Suprapubic skin (tissue), 4 donors: ENCODE results near the gene BTF3L4. TPM values are rescaled to one million over a fixed set of nuclear protein-coding genes. Genes with fewer than 3 reads are reported as not detected.
A peak's percentile ranks its signal among the peaks of the same experiment; 100 is the strongest.

Source experiments
- DNase-seq, 2 donors: peaks; one replicate each; pipeline ENCODE4 v3.0.0-alpha.2; 2019; ENCODE audit warnings: low spot score in 2 of 2
- H3K27ac ChIP-seq: fragments of 200-600 bp; sonication (generic); one replicate; pipeline ENCODE4 v1.5.1; 2019
- H3K27me3 ChIP-seq: fragments of 200-600 bp; sonication (generic); one replicate; pipeline ENCODE4 v1.5.1; 2019
- H3K36me3 ChIP-seq: fragments of 200-600 bp; sonication (generic); one replicate; pipeline ENCODE4 v1.5.1; 2019
- H3K4me1 ChIP-seq: fragments of 200-600 bp; sonication (generic); one replicate; pipeline ENCODE4 v1.5.1; 2019
- H3K4me3 ChIP-seq: fragments of 200-600 bp; sonication (generic); one replicate; pipeline ENCODE4 v1.5.1; 2019; ENCODE audit warnings: mild to moderate bottlenecking
- H3K9me3 ChIP-seq: fragments of 200-600 bp; sonication (generic); one replicate; pipeline ENCODE4 v1.5.1; 2019
- EP300 ChIP-seq: sonication (generic); formaldehyde crosslinking; IDR thresholded peaks from one replicate; pipeline ENCODE4 v1.6.1; 2017; ENCODE audit warnings: antibody characterized with exemption
- POLR2A ChIP-seq, 2 donors: fragments of 450-650 bp; IDR thresholded peaks; one replicate each; pipeline ENCODE4 v1.6.1; 2017; ENCODE audit warnings: antibody characterized with exemption in 2 of 2, mild to moderate bottlenecking in 2 of 2, moderate library complexity in 2 of 2
- POLR2AphosphoS5 ChIP-seq, 3 donors: sonication (generic); formaldehyde crosslinking; IDR thresholded peaks; one replicate each; pipeline ENCODE4 v1.6.1; 2017; ENCODE audit warnings: antibody characterized with exemption in 3 of 3
- WGBS: methylation state at CpG from one replicate; pipeline ENCODE4 v1.1.5; 2018; 5-methylcytosine and 5-hydroxymethylcytosine counted together
- total RNA-seq, 4 donors: library from RNA; depleted of rRNA; stranded (reverse); fragments of >200 nt; gene quantifications; one replicate each; pipeline ENCODE4 v1.1.0, GENCODE V29; 2016
- TF ChIP-seq, protein P1 (sequence below), 2 donors: fragments of 200-600 bp in 1 of 2; fragments of 450-650 bp in 1 of 2; sonication (generic) in 1 of 2; IDR thresholded peaks; one replicate each; pipeline ENCODE4 v1.5.1; 2016 to 2019; ENCODE audit warnings: antibody characterized with exemption in 2 of 2, mild to moderate bottlenecking in 1 of 2, moderate library complexity in 1 of 2

Gene BTF3L4
- total RNA-seq, 4 donors from 2014 or later, result 41.7 to 60.2 (median 57.1) TPM

DNA sequence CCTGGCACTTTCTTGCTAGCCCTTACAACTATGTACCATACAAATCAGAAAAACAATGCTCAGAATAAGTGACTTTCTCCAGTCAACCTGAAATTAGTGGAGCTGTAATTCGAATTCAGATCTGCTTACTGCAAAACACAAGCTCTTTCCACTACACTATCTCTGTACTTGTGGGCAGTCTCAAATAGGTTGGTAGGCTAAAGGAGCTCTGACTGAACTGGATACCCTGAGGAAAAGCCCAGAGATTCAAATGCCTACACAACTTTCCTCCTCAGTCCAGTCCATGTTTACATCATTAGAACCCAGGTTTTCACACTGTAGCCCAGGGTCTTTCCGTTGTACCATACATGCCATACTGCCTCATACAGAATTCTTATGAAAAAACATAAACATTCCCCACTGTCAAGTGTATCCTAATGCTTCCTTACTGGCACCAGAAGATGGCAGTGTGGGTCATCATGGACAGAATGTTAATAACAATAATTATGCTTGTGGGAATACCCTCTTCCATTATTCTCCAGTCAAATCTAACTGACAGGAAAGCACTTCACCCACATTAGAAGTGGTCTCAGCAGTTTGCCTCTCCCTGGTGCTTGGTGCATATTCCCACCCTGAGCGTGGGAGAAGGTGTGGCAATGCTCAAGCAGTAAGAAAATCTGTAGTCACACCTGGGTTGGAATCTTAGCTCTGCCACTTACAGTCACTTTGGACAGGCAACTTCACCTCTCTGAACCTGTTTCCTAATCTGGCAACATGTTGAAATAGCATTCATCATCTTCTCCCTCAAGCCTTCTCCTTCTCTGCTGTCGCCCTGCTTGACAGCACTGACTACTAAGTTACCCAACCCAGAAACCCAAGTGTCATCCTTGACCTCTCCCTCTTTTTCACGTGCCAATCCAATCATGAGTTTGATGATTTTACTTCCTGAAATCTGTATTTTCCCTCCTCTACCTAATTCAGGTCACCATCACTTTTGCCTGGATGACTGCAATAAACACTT lies 71.4 kb downstream of the BTF3L4 start:
- no peak for DNase-seq
- Histone ChIP-seq H3K4me1 (no peaks in the 10 kb centered on the region), H3K36me3 (no peaks in the 10 kb centered on the region), H3K9me3 (no peaks in the 10 kb centered on the region), H3K4me3 (no peak overlapping the region), H3K27ac (no peak overlapping the region), H3K27me3 (no peaks in the 10 kb centered on the region)
- WGBS, result 26% methylated on average over 5 of the region's 5 CpGs
- no peak for TF ChIP-seq EP300
- TF ChIP-seq, protein P1, sequence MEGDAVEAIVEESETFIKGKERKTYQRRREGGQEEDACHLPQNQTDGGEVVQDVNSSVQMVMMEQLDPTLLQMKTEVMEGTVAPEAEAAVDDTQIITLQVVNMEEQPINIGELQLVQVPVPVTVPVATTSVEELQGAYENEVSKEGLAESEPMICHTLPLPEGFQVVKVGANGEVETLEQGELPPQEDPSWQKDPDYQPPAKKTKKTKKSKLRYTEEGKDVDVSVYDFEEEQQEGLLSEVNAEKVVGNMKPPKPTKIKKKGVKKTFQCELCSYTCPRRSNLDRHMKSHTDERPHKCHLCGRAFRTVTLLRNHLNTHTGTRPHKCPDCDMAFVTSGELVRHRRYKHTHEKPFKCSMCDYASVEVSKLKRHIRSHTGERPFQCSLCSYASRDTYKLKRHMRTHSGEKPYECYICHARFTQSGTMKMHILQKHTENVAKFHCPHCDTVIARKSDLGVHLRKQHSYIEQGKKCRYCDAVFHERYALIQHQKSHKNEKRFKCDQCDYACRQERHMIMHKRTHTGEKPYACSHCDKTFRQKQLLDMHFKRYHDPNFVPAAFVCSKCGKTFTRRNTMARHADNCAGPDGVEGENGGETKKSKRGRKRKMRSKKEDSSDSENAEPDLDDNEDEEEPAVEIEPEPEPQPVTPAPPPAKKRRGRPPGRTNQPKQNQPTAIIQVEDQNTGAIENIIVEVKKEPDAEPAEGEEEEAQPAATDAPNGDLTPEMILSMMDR (IDR thresholded peaks at IDR 0.05), result peak in 1 of 2 donors; percentile 54

DNA sequence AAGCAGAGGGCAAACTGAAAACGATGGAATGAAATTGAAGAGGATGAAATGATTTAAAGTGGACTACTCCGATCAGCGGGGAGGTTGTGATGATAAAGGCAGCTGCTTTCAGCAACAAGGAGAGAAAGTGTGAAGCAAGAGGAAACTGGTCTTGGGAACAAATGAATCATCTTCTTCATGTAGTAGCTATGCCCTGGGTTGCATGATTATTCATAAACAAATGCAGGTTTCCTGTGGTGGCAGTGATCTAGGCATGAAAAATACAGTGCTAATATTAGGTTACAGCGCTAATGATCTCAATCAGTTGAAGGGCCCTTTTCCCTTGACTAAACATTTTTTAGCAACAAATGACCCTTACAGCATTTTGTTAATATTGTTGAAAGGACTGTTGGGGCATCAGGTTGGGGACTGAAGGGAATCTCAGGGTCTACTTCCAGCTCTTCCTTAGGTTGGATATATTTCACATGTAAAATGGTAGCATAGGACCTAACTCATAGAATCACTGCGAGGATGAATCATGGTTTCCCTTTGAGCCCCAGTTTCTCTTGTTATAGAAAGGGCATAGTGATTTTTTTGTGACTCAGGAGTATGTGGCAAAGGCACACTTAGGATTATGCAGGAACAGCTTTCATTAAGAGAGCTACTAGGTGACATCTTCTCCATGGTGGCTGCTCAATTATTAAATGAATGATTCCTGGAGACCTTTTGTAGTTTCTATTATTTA lies 83.9 kb downstream of the BTF3L4 start:
- Histone ChIP-seq H3K4me1 (peaks cover 42% of the 10 kb centered on the region), H3K9me3 (no peaks in the 10 kb centered on the region), H3K27me3 (no peaks in the 10 kb centered on the region), H3K4me3 (no peak overlapping the region), H3K36me3 (no peaks in the 10 kb centered on the region), H3K27ac (peak overlapping the region; percentile 96)
- WGBS, result 40% methylated on average over 5 of the region's 5 CpGs
- DNase-seq, result no peak
- TF ChIP-seq, protein P1 (IDR thresholded peaks at IDR 0.05), result no peak
- TF ChIP-seq POLR2A (IDR thresholded peaks at IDR 0.05) (no peak), EP300 (no peak), POLR2AphosphoS5 (IDR thresholded peaks at IDR 0.05) (peak in 2 of 3 donors; percentile 28 to 55)

Other genes with a start within 250 kb of the BTF3L4 start
- gene NRDC, start 177.6 kb upstream of the BTF3L4 start, total RNA-seq, result 100 to 1,000 TPM in 3 of 4 donors, 10 to 100 TPM in 1; 97.8 to 154 (median 115) TPM
- gene RAB3B, start 65.6 kb upstream of the BTF3L4 start, total RNA-seq, result 1 to 10 TPM; 2.8 to 6.8 (median 5.6) TPM
- gene KTI12, start 22.5 kb upstream of the BTF3L4 start, total RNA-seq, result 10 to 100 TPM in 1 of 4 donors, 1 to 10 TPM in 3; 8.0 to 15.9 (median 9.5) TPM
- 10 to 100 TPM; 22.4 to 26.4 (median 25.5) TPM for gene TXNDC12, start 1.1 kb upstream of the BTF3L4 start, total RNA-seq
- gene ZFYVE9, start 85.8 kb downstream of the BTF3L4 start, total RNA-seq, result 10 to 100 TPM; 29.5 to 60.4 (median 33.2) TPM